DND-41 (cell line): ENCODE measurements around the gene NUDT7.

Source experiments
- CTCF ChIP-seq: IDR thresholded peaks from 2 replicates; pipeline ENCODE4 v1.5.1; 2012; ENCODE audit warnings: borderline replicate concordance, low read length, moderate library complexity, mild to moderate bottlenecking; ENCODE audit not compliant: poor library complexity, severe bottlenecking; ENCODE audit errors: extremely low read depth
- EZH2 ChIP-seq: IDR thresholded peaks from 3 replicates; pipeline ENCODE4 v1.6.1; 2012; ENCODE audit warnings: borderline replicate concordance, low read depth, mild to moderate bottlenecking, moderate library complexity, low read length, inconsistent platforms; ENCODE audit not compliant: severe bottlenecking

GRCh38 chr16:77790009-77790372, 67.7 kb downstream of the NUDT7 start:
- TF ChIP-seq CTCF = no peak
- no peak for TF ChIP-seq EZH2
